ENCODE measurements around the gene FDPS.

DNA sequence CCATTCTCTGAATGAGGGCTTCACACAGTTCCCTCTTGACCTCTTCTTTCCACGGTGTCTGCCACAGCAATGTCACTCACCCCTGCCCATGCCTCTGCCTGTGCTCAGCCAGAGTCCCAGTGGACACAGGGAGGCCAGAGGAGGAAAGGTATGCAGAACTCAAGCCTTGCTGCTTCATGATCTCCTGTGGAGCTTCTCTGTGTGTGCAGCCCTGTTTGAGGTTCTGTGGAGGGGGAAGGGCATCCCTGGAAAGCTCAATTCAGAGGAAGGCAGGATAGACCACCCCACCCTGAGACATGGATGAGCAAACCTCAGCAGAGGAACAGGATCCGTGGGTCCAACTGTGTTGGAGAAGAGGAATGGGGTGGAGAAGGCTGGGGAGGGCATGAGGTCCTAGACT lies 29.4 kb upstream of the FDPS start:
- TF ChIP-seq, protein P1, sequence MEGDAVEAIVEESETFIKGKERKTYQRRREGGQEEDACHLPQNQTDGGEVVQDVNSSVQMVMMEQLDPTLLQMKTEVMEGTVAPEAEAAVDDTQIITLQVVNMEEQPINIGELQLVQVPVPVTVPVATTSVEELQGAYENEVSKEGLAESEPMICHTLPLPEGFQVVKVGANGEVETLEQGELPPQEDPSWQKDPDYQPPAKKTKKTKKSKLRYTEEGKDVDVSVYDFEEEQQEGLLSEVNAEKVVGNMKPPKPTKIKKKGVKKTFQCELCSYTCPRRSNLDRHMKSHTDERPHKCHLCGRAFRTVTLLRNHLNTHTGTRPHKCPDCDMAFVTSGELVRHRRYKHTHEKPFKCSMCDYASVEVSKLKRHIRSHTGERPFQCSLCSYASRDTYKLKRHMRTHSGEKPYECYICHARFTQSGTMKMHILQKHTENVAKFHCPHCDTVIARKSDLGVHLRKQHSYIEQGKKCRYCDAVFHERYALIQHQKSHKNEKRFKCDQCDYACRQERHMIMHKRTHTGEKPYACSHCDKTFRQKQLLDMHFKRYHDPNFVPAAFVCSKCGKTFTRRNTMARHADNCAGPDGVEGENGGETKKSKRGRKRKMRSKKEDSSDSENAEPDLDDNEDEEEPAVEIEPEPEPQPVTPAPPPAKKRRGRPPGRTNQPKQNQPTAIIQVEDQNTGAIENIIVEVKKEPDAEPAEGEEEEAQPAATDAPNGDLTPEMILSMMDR (IDR thresholded peaks at IDR 0.05), result no peak
- no peak for TF ChIP-seq EZH2 (IDR thresholded peaks at IDR 0.05; ENCODE audit: borderline replicate concordance, insufficient read depth, low read depth, low read length, poor library complexity, severe bottlenecking)
